Panc1 (cell line): ENCODE results near the gene CASQ1. TPM values are rescaled to one million over a fixed set of nuclear protein-coding genes. Genes with fewer than 3 reads are reported as not detected.

ENCODE experiments used
- total RNA-seq: library from RNA; stranded (reverse); gene quantifications from one replicate; pipeline ENCODE4 v1.2.1, GENCODE V29; 2021; ENCODE audit not compliant: unreplicated experiment

The CASQ1 gene
- total RNA-seq, 1 experiment from 2014 or later = not detected

Other genes starting within 250 kb of the CASQ1 start
- 0.51 TPM for gene IGSF9, start 245.0 kb upstream of the CASQ1 start, total RNA-seq
- not detected for gene SLAMF9, start 236.3 kb upstream of the CASQ1 start, total RNA-seq
- gene PIGM, start 158.6 kb upstream of the CASQ1 start, total RNA-seq = 4.4 TPM
- 0.08 TPM for gene KCNJ10, start 120.4 kb upstream of the CASQ1 start, total RNA-seq
- gene KCNJ9, start 109.0 kb upstream of the CASQ1 start, total RNA-seq = not detected
- 18.8 TPM for gene IGSF8, start 92.0 kb upstream of the CASQ1 start, total RNA-seq
- 0.15 TPM for gene ATP1A2, start 74.8 kb upstream of the CASQ1 start, total RNA-seq
- not detected for gene ATP1A4, start 39.0 kb upstream of the CASQ1 start, total RNA-seq
- 94.3 TPM for gene PEA15, start 14.8 kb downstream of the CASQ1 start, total RNA-seq
- 127 TPM for gene DCAF8, start 72.0 kb downstream of the CASQ1 start, total RNA-seq
- gene PEX19, start 94.6 kb downstream of the CASQ1 start, total RNA-seq = 55.1 TPM
- 118 TPM for gene COPA, start 152.7 kb downstream of the CASQ1 start, total RNA-seq
- gene NCSTN, start 152.8 kb downstream of the CASQ1 start, total RNA-seq = 93.7 TPM
- gene NHLH1, start 176.5 kb downstream of the CASQ1 start, total RNA-seq = 0.18 TPM
- 0.10 TPM for gene VANGL2, start 210.0 kb downstream of the CASQ1 start, total RNA-seq